ENCODE results near the gene GRIK5. TPM values are rescaled to one million over a fixed set of nuclear protein-coding genes. Genes with fewer than 3 reads are reported as not detected.

GRIK5 gene
- total RNA-seq, 1 donor from 2014 or later: 3.8 TPM

GRCh38 chr19:42115219-42115618 is 45.2 kb upstream of the GRIK5 start:
- Mint-ChIP-seq H3K4me3 (no peak overlapping the region), H3K36me3 (ENCODE audit: low read depth) (no peaks in the 10 kb centered on the region), H3K27me3 (ENCODE audit: low read depth) (peaks cover 3% of the 10 kb centered on the region), H3K4me1 (peaks cover 9% of the 10 kb centered on the region), H3K9me3 (no peaks in the 10 kb centered on the region), H3K27ac (ENCODE audit: unreplicated experiment) (no peak overlapping the region)
- no peak for TF ChIP-seq CTCF (conservative IDR thresholded peaks at IDR 0.05)
- DNase-seq (ENCODE audit: low read depth, low spot score): no peak

- H3K9me3 Mint-ChIP-seq: no peaks in the 10 kb centered on the region
- H3K36me3 Mint-ChIP-seq (ENCODE audit: low read depth): no peaks in the 10 kb centered on the region
- peaks cover 9% of the 10 kb centered on the region for H3K4me1 Mint-ChIP-seq
- H3K27me3 Mint-ChIP-seq (ENCODE audit: low read depth): peaks cover 3% of the 10 kb centered on the region
- H3K27ac Mint-ChIP-seq (ENCODE audit: unreplicated experiment): no peak overlapping the region
- no peak for DNase-seq (ENCODE audit: low read depth, low spot score)
- no peak for TF ChIP-seq CTCF (conservative IDR thresholded peaks at IDR 0.05)
- H3K4me3 Mint-ChIP-seq: no peak overlapping the region
Observed at GRCh38 chr19:42114412-42114811, 44.4 kb upstream of the GRIK5 start.

GRCh38 chr19:42113641-42114348 is 43.8 kb upstream of the GRIK5 start:
- H3K27ac Mint-ChIP-seq (ENCODE audit: unreplicated experiment): peak overlapping the region; percentile 20
- H3K27me3 Mint-ChIP-seq (ENCODE audit: low read depth): peaks cover 3% of the 10 kb centered on the region
- H3K4me3 Mint-ChIP-seq: no peak overlapping the region
- H3K36me3 Mint-ChIP-seq (ENCODE audit: low read depth): no peaks in the 10 kb centered on the region
- H3K4me1 Mint-ChIP-seq: peaks cover 9% of the 10 kb centered on the region
- no peak for DNase-seq (ENCODE audit: low read depth, low spot score)
- H3K9me3 Mint-ChIP-seq: no peaks in the 10 kb centered on the region
- TF ChIP-seq CTCF (conservative IDR thresholded peaks at IDR 0.05): no peak

- Mint-ChIP-seq H3K4me1 (peaks cover 9% of the 10 kb centered on the region), H3K36me3 (ENCODE audit: low read depth) (no peaks in the 10 kb centered on the region), H3K27me3 (ENCODE audit: low read depth) (peaks cover 9% of the 10 kb centered on the region), H3K27ac (ENCODE audit: unreplicated experiment) (no peak overlapping the region), H3K4me3 (no peak overlapping the region), H3K9me3 (no peaks in the 10 kb centered on the region)
- TF ChIP-seq CTCF (conservative IDR thresholded peaks at IDR 0.05): no peak
- DNase-seq (ENCODE audit: low read depth, low spot score): no peak
Observed at GRCh38 chr19:42111811-42112210, 41.8 kb upstream of the GRIK5 start.

GRCh38 chr19:42111384-42111783 is 41.4 kb upstream of the GRIK5 start:
- DNase-seq (ENCODE audit: low read depth, low spot score): no peak
- no peaks in the 10 kb centered on the region for H3K36me3 Mint-ChIP-seq (ENCODE audit: low read depth)
- H3K4me3 Mint-ChIP-seq: no peak overlapping the region
- no peak for TF ChIP-seq CTCF (conservative IDR thresholded peaks at IDR 0.05)
- H3K4me1 Mint-ChIP-seq: peaks cover 9% of the 10 kb centered on the region
- no peaks in the 10 kb centered on the region for H3K9me3 Mint-ChIP-seq
- no peak overlapping the region for H3K27ac Mint-ChIP-seq (ENCODE audit: unreplicated experiment)
- peaks cover 12% of the 10 kb centered on the region for H3K27me3 Mint-ChIP-seq (ENCODE audit: low read depth)

All from neural crest cell (in vitro differentiated cells).